Measurements from ENCODE around the gene IL17RD.

IL17RD gene

GRCh38 chr3:57164657-57165573 lies at the start of gene IL17RD:
TSS of gene IL17RD (minus strand) at chr3:57165353. CDS start at chr3:57165286, 67 bp downstream.
- peak; percentile 36 for DNase-seq

GRCh38 chr3:57206423-57206822 lies 41.3 kb upstream of the IL17RD start:
- DNase-seq, result no peak

- no peak for DNase-seq
These were observed 34.7 kb upstream of the IL17RD start, which contains the start of gene HESX1 for GRCh38 chr3:57199895-57200297. TSS of gene HESX1 (minus strand) at chr3:57199978. CDS start at chr3:57199918, 60 bp downstream.

- DNase-seq, result no peak
These were observed 29.5 kb upstream of the IL17RD start for GRCh38 chr3:57194641-57195040.

- no peak for DNase-seq
These were observed 26.9 kb upstream of the IL17RD start for GRCh38 chr3:57192028-57192427.

- DNase-seq, result no peak
These were observed 19.4 kb upstream of the IL17RD start for GRCh38 chr3:57184526-57184925.

GRCh38 chr3:57179580-57180410 lies 14.6 kb upstream of the IL17RD start:
- DNase-seq, result no peak

- no peak for DNase-seq
These were observed 10.9 kb upstream of the IL17RD start for GRCh38 chr3:57176045-57176444.

- DNase-seq, result no peak
These were observed 8.5 kb upstream of the IL17RD start for GRCh38 chr3:57173687-57174086.

- no peak for DNase-seq
These were observed 5.8 kb upstream of the IL17RD start for GRCh38 chr3:57170946-57171345.

- peak; percentile 34 for DNase-seq
These were observed 4.9 kb upstream of the IL17RD start for GRCh38 chr3:57169872-57170623.

- no peak for DNase-seq
These were observed 4.0 kb upstream of the IL17RD start for GRCh38 chr3:57169108-57169507.

- no peak for DNase-seq
These were observed 3.0 kb upstream of the IL17RD start for GRCh38 chr3:57168151-57168550.

- DNase-seq, result no peak
These were observed 1.5 kb upstream of the IL17RD start for GRCh38 chr3:57166660-57167059.

- no peak for DNase-seq
These were observed 488 bp upstream of the IL17RD start for GRCh38 chr3:57165641-57166040.

- DNase-seq, result no peak
These were observed 916 bp downstream of the IL17RD start for GRCh38 chr3:57164217-57164656.

- DNase-seq, result no peak
These were observed 1.4 kb downstream of the IL17RD start for GRCh38 chr3:57163751-57164150.

GRCh38 chr3:57161915-57162314 lies 3.2 kb downstream of the IL17RD start:
- no peak for DNase-seq

GRCh38 chr3:57160765-57161538 lies 4.2 kb downstream of the IL17RD start:
- no peak for DNase-seq

- no peak for DNase-seq
These were observed 4.9 kb downstream of the IL17RD start for GRCh38 chr3:57160076-57160764.

Measured in NCI-H2171 (cell line).